ENCODE measurements around the gene ZNF552. TPM values are rescaled to one million over a fixed set of nuclear protein-coding genes. Genes with fewer than 3 reads are reported as not detected.
"Not testable (repeated sequence)": the region's sequence is repeated elsewhere in the genome, so short reads cannot be mapped to it uniquely, and the experiment has no call there.

The ZNF552 gene
- total RNA-seq: 7.3 and 8.8 TPM in 2 replicates
- long read RNA-seq, transcript ZNF552-201 (3 exons, 2,352 nt): major isoform, 8 of 11 reads
- long read RNA-seq, partial matches to known transcripts: 0 of 11 reads
- long read RNA-seq, other reads (novel, unspliced or antisense): 1 of 11 reads

- Mint-ChIP-seq H3K9me3 (no peaks in the 10 kb centered on the region), H3K27me3 (ENCODE audit: low read depth) (no peaks in the 10 kb centered on the region), H3K27ac (ENCODE audit: unreplicated experiment) (peak within 1 kb of the TSS; percentile 65), H3K4me1 (peaks cover 30% of the 10 kb centered on the region), H3K4me3 (peak within 1 kb of the TSS; percentile 96), H3K36me3 (ENCODE audit: low read depth) (peaks cover 3% of the 10 kb centered on the region)
- peak; percentile 57 for DNase-seq (ENCODE audit: low read depth, low spot score)
- TF ChIP-seq, protein P1, sequence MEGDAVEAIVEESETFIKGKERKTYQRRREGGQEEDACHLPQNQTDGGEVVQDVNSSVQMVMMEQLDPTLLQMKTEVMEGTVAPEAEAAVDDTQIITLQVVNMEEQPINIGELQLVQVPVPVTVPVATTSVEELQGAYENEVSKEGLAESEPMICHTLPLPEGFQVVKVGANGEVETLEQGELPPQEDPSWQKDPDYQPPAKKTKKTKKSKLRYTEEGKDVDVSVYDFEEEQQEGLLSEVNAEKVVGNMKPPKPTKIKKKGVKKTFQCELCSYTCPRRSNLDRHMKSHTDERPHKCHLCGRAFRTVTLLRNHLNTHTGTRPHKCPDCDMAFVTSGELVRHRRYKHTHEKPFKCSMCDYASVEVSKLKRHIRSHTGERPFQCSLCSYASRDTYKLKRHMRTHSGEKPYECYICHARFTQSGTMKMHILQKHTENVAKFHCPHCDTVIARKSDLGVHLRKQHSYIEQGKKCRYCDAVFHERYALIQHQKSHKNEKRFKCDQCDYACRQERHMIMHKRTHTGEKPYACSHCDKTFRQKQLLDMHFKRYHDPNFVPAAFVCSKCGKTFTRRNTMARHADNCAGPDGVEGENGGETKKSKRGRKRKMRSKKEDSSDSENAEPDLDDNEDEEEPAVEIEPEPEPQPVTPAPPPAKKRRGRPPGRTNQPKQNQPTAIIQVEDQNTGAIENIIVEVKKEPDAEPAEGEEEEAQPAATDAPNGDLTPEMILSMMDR (conservative IDR thresholded peaks at IDR 0.05): no peak
Observed at GRCh38 chr19:57814505-57815246, at the start of gene ZNF552. Gene ZNF552, minus strand, starts transcription at chr19:57814913. Its CDS starts 170 bp downstream, at chr19:57814743.

DNA sequence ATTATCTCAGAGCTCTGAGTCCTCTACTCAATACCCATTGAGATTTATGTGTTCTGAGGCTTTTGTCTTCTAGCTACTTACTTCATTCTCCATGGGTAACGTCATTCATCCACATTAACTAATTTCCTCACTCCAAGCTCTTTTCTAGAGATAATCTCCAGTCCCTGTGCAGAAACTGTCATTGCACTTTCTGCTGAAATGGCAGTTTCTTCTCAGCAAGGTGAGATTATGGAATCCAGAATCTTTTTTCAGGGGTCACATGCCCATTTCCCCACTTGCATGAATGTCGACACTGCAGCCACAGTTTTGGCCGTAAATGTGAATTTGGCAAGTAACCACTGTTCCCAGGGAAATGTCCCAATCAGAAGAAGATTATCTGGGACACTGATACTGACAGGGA is 47.6 kb upstream of the ZNF552 start:
- H3K36me3 Mint-ChIP-seq (ENCODE audit: low read depth): peaks cover 54% of the 10 kb centered on the region
- DNase-seq (ENCODE audit: low read depth, low spot score); H3K27ac Mint-ChIP-seq (ENCODE audit: unreplicated experiment); H3K4me1 Mint-ChIP-seq; H3K27me3 Mint-ChIP-seq (ENCODE audit: low read depth); H3K4me3 Mint-ChIP-seq; H3K9me3 Mint-ChIP-seq: not testable (repeated sequence)

DNA sequence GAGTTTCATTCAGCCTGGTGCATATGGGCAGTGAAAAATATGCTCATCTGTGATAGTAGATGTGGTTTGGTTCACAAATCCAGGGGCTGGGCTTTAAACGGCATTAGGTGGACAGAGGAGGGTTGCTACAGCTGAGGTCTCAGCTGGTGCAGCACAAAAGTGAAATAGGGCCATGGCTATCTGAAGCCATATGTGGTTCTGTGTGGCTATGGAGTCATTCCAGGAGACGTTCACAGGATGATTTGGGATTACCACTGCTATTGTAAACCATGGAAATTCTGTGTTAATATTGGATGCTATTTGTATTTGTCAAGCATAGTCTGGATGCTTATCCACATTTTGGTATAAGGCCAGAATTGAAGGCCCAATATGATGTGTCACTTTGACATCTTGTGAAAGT is 39.4 kb upstream of the ZNF552 start:
- DNase-seq (ENCODE audit: low read depth, low spot score); H3K27ac Mint-ChIP-seq (ENCODE audit: unreplicated experiment); H3K27me3 Mint-ChIP-seq (ENCODE audit: low read depth); H3K9me3 Mint-ChIP-seq: not testable (repeated sequence)
- Mint-ChIP-seq H3K36me3 (ENCODE audit: low read depth) (peaks cover 41% of the 10 kb centered on the region), H3K4me1 (peaks cover 27% of the 10 kb centered on the region), H3K4me3 (peak overlapping the region; percentile 44)

DNA sequence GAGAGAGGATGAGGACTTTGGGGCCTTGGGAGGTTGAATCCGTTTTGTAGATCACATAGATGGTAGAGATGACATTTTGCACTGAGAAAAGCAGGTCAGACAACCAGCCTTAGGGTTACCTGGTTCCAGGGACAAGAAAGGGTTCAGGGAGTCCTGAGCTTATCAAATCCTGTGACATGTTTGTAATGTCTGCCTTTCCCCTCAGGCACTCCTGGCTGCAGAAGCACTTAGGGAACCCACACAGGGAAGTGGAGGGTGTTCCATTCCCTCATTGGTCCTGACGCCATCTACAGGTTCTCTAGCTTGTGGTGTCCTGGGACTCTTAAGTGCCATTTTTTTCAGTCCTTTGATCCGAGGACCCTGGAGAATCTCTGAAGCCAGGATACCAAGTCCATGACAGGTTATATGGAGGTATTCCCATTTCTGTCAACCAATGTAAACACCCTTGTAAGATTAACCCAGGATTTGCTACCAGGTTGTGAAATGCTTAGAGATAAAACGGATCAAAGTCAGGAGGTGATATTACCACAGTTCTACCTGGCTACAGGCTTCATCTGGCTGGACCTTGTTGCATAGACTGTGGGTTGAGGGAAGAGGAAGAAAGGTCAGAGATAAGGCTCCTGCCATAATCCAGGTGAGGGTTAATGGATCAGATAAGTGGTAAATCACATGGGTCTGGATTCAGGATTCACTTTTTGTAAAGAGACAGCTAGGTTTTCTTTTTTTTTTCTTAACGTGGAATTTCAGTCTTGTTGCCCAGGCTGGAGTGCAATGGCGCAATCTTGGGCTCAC is 37.3 kb upstream of the ZNF552 start:
- H3K27me3 Mint-ChIP-seq (ENCODE audit: low read depth); H3K9me3 Mint-ChIP-seq; H3K27ac Mint-ChIP-seq (ENCODE audit: unreplicated experiment); DNase-seq (ENCODE audit: low read depth, low spot score): not testable (repeated sequence)
- Mint-ChIP-seq H3K4me1 (peaks cover 27% of the 10 kb centered on the region), H3K36me3 (ENCODE audit: low read depth) (peaks cover 35% of the 10 kb centered on the region), H3K4me3 (peak overlapping the region; percentile 97)

DNA sequence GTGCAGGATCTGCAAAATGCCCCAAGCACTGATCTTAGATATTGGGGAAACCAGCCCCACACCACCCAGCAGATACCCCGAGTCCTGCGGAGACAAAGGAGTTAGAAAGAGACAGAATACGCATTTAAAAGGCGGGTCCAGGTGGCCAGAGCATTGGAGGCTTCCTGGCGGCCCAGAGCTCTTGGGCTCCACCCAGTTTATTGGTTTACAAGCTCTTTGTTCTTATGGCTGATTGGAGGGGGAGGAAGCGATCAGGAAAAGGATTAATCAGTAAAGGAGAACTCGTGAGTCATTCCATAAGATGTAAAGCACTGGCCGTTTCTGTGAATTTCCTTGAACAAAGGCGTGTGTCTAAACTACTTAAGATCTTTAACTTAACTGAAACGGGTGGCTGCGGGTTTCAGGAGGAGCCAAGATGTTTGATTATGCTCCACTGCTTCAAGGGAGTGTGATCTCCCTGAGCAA is 35.9 kb upstream of the ZNF552 start:
- DNase-seq (ENCODE audit: low read depth, low spot score): no peak
- Mint-ChIP-seq H3K4me1 (peaks cover 27% of the 10 kb centered on the region), H3K27me3 (ENCODE audit: low read depth) (peaks cover 4% of the 10 kb centered on the region), H3K9me3 (no peaks in the 10 kb centered on the region), H3K36me3 (ENCODE audit: low read depth) (peaks cover 28% of the 10 kb centered on the region), H3K27ac (ENCODE audit: unreplicated experiment) (peak overlapping the region; percentile 99), H3K4me3 (peak overlapping the region; percentile 97)
- TF ChIP-seq, protein P1 (conservative IDR thresholded peaks at IDR 0.05): no peak

- peak; percentile 37 for DNase-seq (ENCODE audit: low read depth, low spot score)
- Mint-ChIP-seq H3K36me3 (ENCODE audit: low read depth) (peaks cover 28% of the 10 kb centered on the region), H3K4me1 (peaks cover 27% of the 10 kb centered on the region), H3K27ac (ENCODE audit: unreplicated experiment) (peak within 1 kb of the TSS; percentile 99), H3K4me3 (peak within 1 kb of the TSS; percentile 97)
- not testable (repeated sequence) for H3K27me3 Mint-ChIP-seq (ENCODE audit: low read depth); H3K9me3 Mint-ChIP-seq
Observed at GRCh38 chr19:57849666-57850473, 35.2 kb upstream of the ZNF552 start, which contains the start of gene ZNF587. Gene ZNF587, plus strand, starts transcription at chr19:57849859. Its CDS starts 180 bp downstream, at chr19:57850039.

- not testable (repeated sequence) for H3K9me3 Mint-ChIP-seq; DNase-seq (ENCODE audit: low read depth, low spot score); H3K27me3 Mint-ChIP-seq (ENCODE audit: low read depth); H3K27ac Mint-ChIP-seq (ENCODE audit: unreplicated experiment)
- H3K4me3 Mint-ChIP-seq: peak overlapping the region; percentile 97
- H3K4me1 Mint-ChIP-seq: peaks cover 27% of the 10 kb centered on the region
- peaks cover 28% of the 10 kb centered on the region for H3K36me3 Mint-ChIP-seq (ENCODE audit: low read depth)
Observed at GRCh38 chr19:57849162-57849665, 34.5 kb upstream of the ZNF552 start.

DNA sequence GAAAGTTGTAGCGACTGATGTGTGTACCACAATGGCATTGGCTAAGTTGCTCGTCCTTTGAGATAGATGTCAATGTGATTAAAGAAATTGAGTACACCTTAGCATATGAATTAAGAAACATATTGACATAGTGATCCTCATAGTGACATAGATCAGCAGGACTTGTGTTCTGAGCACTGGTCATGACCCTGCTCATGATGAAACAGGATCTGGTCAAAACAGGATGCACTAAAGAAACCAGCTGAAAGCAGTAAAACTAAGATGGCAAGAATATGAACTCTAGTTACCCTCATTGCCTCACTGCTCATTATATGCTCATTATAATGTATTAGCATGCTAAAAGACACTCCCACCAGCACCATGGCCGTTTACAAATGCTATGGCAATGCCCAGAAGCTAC is 32.5 kb upstream of the ZNF552 start:
- H3K9me3 Mint-ChIP-seq; H3K4me3 Mint-ChIP-seq; H3K27ac Mint-ChIP-seq (ENCODE audit: unreplicated experiment); H3K27me3 Mint-ChIP-seq (ENCODE audit: low read depth); DNase-seq (ENCODE audit: low read depth, low spot score): not testable (repeated sequence)
- Mint-ChIP-seq H3K36me3 (ENCODE audit: low read depth) (peaks cover 19% of the 10 kb centered on the region), H3K4me1 (peaks cover 27% of the 10 kb centered on the region)
